ENCODE measurements around the gene TMPRSS13.

TMPRSS13 gene

DNA sequence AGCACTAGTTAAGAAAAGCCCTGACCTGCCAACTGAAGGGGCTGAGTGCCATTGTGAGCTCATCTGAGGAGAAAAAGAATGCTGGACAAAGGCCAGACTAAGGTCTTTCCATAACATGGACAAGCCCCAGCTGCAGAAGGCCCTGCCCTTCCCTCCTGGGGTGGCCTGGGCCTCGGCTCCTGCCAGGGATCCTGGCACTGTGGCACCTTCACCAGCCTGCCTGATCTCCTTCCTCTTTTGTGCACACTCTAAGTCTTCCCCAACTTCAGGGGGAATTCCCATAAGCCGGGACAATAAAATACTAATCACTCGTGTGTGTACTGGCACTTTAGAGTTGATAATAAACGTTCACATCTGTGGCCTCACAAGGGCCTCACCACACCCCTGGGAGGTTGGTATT is 9.9 kb downstream of the TMPRSS13 start:
- TF ChIP-seq, protein P1, sequence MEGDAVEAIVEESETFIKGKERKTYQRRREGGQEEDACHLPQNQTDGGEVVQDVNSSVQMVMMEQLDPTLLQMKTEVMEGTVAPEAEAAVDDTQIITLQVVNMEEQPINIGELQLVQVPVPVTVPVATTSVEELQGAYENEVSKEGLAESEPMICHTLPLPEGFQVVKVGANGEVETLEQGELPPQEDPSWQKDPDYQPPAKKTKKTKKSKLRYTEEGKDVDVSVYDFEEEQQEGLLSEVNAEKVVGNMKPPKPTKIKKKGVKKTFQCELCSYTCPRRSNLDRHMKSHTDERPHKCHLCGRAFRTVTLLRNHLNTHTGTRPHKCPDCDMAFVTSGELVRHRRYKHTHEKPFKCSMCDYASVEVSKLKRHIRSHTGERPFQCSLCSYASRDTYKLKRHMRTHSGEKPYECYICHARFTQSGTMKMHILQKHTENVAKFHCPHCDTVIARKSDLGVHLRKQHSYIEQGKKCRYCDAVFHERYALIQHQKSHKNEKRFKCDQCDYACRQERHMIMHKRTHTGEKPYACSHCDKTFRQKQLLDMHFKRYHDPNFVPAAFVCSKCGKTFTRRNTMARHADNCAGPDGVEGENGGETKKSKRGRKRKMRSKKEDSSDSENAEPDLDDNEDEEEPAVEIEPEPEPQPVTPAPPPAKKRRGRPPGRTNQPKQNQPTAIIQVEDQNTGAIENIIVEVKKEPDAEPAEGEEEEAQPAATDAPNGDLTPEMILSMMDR (conservative IDR thresholded peaks at IDR 0.05), result no peak

DNA sequence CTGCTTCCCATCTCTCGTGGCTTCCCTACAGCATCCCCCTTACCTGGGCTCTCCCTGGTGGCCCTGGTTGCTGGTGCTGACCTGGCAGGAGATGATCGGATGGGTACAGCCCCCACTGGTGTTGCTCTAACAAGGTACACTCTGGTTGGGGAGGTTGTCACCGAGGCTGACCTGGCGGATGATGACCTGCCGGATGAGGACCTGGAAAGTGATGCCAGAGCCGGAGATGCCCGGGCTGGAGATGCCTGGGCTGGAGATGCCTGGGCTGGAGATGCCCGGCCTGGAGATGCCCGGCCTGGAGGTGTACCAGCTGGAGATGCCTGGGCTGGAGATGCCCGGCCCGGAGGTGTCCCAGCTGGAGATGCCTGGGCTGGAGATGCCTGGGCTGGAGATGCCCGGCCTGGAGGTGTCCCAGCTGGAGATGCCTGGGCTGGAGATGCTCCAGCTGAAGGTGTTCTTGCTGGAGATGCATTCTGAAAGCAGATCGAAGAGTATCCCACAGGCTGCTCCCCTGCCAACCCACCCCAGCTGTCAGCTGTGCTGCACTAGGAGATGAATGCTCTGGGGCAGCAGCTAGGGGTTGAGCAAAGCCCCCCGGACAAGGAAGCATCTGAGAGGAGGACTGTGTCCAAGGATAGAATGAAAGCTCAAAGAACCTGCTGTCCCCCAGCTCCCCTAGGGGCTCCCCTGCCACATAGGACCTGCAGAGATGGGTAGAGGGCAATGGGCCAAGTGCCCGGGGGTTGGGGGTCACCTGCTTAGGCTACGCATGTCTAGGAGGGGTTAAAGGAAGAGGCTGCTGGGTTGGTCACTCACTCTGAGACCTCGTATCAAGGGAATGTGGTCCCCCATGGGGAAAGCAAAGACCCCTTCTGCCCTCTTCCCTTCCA is 10.6 kb downstream of the TMPRSS13 start:
- TF ChIP-seq, protein P1 (conservative IDR thresholded peaks at IDR 0.05), result no peak
- no peak overlapping the region for H3K27ac ChIP-seq

More for the DNA sequence above, 9.9 kb downstream of the TMPRSS13 start:
- no peak overlapping the region for H3K27ac ChIP-seq

DNA sequence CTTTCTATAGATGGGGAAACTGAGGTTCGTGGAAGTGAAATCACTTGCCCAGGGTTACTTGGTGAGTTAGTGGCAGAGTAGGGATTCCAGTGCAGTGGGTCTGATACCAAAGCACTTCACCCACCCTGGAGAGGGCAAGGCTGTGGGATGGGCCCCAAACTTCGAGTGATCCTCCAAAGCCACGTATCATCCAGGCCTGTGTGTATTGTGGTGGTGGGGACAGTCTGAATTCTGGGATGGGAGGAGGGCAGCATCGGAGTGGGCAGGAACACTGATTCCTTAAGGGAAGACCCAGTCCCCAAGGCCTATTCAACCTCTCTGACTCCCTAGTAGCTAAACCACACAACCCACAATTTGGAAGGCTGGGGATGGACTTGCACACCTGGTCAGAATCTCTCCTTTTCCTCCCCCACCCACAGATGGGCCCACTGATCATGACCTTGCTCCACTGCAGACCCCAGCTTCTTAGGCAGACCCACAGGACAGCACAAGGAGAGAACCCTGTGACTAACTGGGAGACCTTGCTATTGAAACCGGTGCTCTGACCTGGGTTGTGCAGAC is 11.5 kb downstream of the TMPRSS13 start:
- H3K27ac ChIP-seq, result no peak overlapping the region
- TF ChIP-seq, protein P1 (conservative IDR thresholded peaks at IDR 0.05), result no peak

GRCh38 chr11:117916956-117917355 is 12.2 kb downstream of the TMPRSS13 start:
- no peak overlapping the region for H3K27ac ChIP-seq
- TF ChIP-seq, protein P1 (conservative IDR thresholded peaks at IDR 0.05), result no peak

GRCh38 chr11:117915672-117916235 is 13.4 kb downstream of the TMPRSS13 start:
- H3K27ac ChIP-seq, result no peak overlapping the region
- TF ChIP-seq, protein P1 (conservative IDR thresholded peaks at IDR 0.05), result no peak

- no peak overlapping the region for H3K27ac ChIP-seq
- TF ChIP-seq, protein P1 (conservative IDR thresholded peaks at IDR 0.05), result no peak
Observed at GRCh38 chr11:117914991-117915618, 14.1 kb downstream of the TMPRSS13 start.

GRCh38 chr11:117914398-117914761 is 14.8 kb downstream of the TMPRSS13 start:
- H3K27ac ChIP-seq, result no peak overlapping the region
- TF ChIP-seq, protein P1 (conservative IDR thresholded peaks at IDR 0.05), result no peak
